Psoas muscle (tissue), 8 donors: ENCODE measurements around the gene SPATA19. TPM values are rescaled to one million over a fixed set of nuclear protein-coding genes. Genes with fewer than 3 reads are reported as not detected.

Source experiments
- ATAC-seq, 4 donors: fragments of 200-7000 bp; cut with Tn5 transposase; one replicate each; pipeline ENCODE4 v1.9.1; 2020; ENCODE audit warnings: moderate library complexity in 3 of 4, mild to moderate bottlenecking in 2 of 4
- DNase-seq, 2 donors: peaks; one replicate each; pipeline ENCODE4 v3.0.0-alpha.2; 2020
- H3K27ac ChIP-seq: fragments of 200-600 bp; one replicate; pipeline ENCODE4 v1.8.0; 2022
- H3K27me3 ChIP-seq, 3 donors: fragments of 200-600 bp in 1 of 3; one replicate each; pipeline versions ENCODE4 v1.6.1 to v1.8.0; 2013 to 2022; ENCODE audit warnings: low read length in 2 of 3, mild to moderate bottlenecking in 2 of 3, moderate library complexity in 1 of 3; ENCODE audit not compliant: insufficient read depth in 3 of 3
- H3K36me3 ChIP-seq, 2 donors: fragments of 200-600 bp in 1 of 2; one replicate each; pipeline versions ENCODE4 v1.6.1 to v1.8.0; 2013 to 2022; ENCODE audit warnings: low read depth in 1 of 2, mild to moderate bottlenecking in 1 of 2, moderate library complexity in 1 of 2; ENCODE audit not compliant: insufficient read depth in 1 of 2
- H3K4me1 ChIP-seq: fragments of 200-600 bp; one replicate; pipeline ENCODE4 v1.8.0; 2022
- H3K4me3 ChIP-seq: fragments of 200-600 bp; one replicate; pipeline ENCODE4 v1.8.0; 2022; ENCODE audit warnings: mild to moderate bottlenecking
- H3K9me3 ChIP-seq: fragments of 200-600 bp; one replicate; pipeline ENCODE4 v1.8.0; 2022
- WGBS, 3 donors: extraction: QIAGEN DNeasy Blood & Tissue Kit; methylation state at CpG; one replicate each; pipeline versions ENCODE4 v1.1.6 to v1.1.7; 2013; 5-methylcytosine and 5-hydroxymethylcytosine counted together
- intact Hi-C, 2 donors: fragments of 100-400 bp; cut with DNase I; formaldehyde crosslinking; loops; one replicate each; pipeline versions ENCODE4 v1.11.0 to v1.14.2; 2022
- polyA plus RNA-seq, 3 donors: library from polyadenylated mRNA; stranded (reverse); fragments of 200-250 nt; gene quantifications; one replicate each; pipeline ENCODE4 v1.2.3, GENCODE V29; 2013
- total RNA-seq, 4 donors: library from RNA; stranded (reverse); fragmentation: NEBNext Ultra II Directional in 2 of 4; extraction: Animal tissue kit (Norgen Biotek cat#: 25700) in 2 of 4; gene quantifications; one replicate each; pipeline versions ENCODE4 v1.2.1 to v1.2.4, GENCODE V29; 2021 to 2023
- TF ChIP-seq, protein P1 (sequence below): fragments of 200-600 bp; IDR thresholded peaks from one replicate; pipeline ENCODE4 v1.8.0; 2022; ENCODE audit warnings: antibody characterized with exemption
- donor health status: healthy with polysubstance abuse.
- donor health status: DM: no; HTN: no; CAD: no; lungs with moderate emphysema.
- donor health status: Bipolar disorder and iron deficiency.
- donor health status: healthy.
- donor health status: DM: yes; HTN: yes; CAD: no.
- donor health status: DM: no; HTN: no; CAD: no.
- donor health status: DM: no; HTN: no; CAD: no.
- donor health status: DM: yes; HTN: yes; CAD: no.

SPATA19 gene
- total and polyA plus RNA-seq, 7 donors: not detected

GRCh38 chr11:133830931-133831907 is 14.1 kb downstream of the SPATA19 start:
- Histone ChIP-seq H3K9me3 (no peaks in the 10 kb centered on the region), H3K36me3 (no peaks in the 10 kb centered on the region), H3K4me3 (no peak overlapping the region), H3K27me3 (peaks cover 0 to 9% (median 3%) of the 10 kb centered on the region in 3 donors), H3K27ac (no peak overlapping the region), H3K4me1 (no peaks in the 10 kb centered on the region)
- intact Hi-C loops: loop anchor here in 1 of 2 donors (5.0 to 10.0 kb wide), 2 partner anchors 694 to 746 kb away; no protein-coding TSS in a partner anchor
- DNase-seq (no peak), ATAC-seq (no peak)
- TF ChIP-seq, protein P1, sequence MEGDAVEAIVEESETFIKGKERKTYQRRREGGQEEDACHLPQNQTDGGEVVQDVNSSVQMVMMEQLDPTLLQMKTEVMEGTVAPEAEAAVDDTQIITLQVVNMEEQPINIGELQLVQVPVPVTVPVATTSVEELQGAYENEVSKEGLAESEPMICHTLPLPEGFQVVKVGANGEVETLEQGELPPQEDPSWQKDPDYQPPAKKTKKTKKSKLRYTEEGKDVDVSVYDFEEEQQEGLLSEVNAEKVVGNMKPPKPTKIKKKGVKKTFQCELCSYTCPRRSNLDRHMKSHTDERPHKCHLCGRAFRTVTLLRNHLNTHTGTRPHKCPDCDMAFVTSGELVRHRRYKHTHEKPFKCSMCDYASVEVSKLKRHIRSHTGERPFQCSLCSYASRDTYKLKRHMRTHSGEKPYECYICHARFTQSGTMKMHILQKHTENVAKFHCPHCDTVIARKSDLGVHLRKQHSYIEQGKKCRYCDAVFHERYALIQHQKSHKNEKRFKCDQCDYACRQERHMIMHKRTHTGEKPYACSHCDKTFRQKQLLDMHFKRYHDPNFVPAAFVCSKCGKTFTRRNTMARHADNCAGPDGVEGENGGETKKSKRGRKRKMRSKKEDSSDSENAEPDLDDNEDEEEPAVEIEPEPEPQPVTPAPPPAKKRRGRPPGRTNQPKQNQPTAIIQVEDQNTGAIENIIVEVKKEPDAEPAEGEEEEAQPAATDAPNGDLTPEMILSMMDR: peak; percentile 5
- 69 to 75% (median 72%) methylated on average over 8 of the region's 8 CpGs for WGBS, 3 donors

GRCh38 chr11:133829566-133829965 is 15.7 kb downstream of the SPATA19 start:
- TF ChIP-seq, protein P1: no peak
- Histone ChIP-seq H3K27ac (no peak overlapping the region), H3K36me3 (no peaks in the 10 kb centered on the region), H3K27me3 (peaks cover 0 to 9% (median 3%) of the 10 kb centered on the region in 3 donors), H3K4me1 (no peaks in the 10 kb centered on the region), H3K9me3 (no peaks in the 10 kb centered on the region), H3K4me3 (no peak overlapping the region)
- ATAC-seq (no peak), DNase-seq (no peak)
- 56 to 70% (median 65%) methylated on average over 2 of the region's 2 CpGs for WGBS, 3 donors
- intact Hi-C loops: no loop called here

DNA sequence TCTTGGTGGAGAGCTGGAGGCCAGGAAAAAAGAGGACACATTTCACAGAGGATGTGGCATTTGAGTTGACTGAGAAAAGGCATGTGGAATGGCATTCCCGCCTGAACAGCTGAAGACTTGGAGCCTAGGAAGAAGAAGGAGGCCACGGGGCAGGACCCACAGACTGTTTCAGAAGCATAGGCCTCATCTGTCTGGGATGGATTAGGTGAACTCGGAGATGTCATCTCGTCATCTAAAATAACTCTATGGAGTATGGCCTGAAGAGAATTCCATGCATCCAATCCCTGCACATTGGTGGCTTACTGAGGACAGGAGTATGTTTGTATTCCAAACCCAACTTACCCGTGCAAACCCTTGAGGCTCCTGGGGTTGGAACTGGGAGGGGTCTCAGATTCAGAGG is 16.4 kb downstream of the SPATA19 start:
- WGBS, 3 donors: 54 to 67% (median 67%) methylated on average over 5 of the region's 5 CpGs
- no peak overlapping the region for H3K27ac ChIP-seq
- no peaks in the 10 kb centered on the region for H3K9me3 ChIP-seq
- no peak overlapping the region for H3K4me3 ChIP-seq
- H3K36me3 ChIP-seq: no peaks in the 10 kb centered on the region
- peaks cover 0 to 9% (median 3%) of the 10 kb centered on the region in 3 donors for H3K27me3 ChIP-seq
- TF ChIP-seq, protein P1: no peak
- no peak for DNase-seq
- H3K4me1 ChIP-seq: no peaks in the 10 kb centered on the region
- no peak for ATAC-seq
- intact Hi-C loops: no loop called here

- DNase-seq (no peak), ATAC-seq (no peak)
Observed at GRCh38 chr11:133827556-133827955, 17.8 kb downstream of the SPATA19 start.

More at GRCh38 chr11:133827556-133827955, 17.8 kb downstream of the SPATA19 start:
- Histone ChIP-seq H3K36me3 (no peaks in the 10 kb centered on the region), H3K4me3 (no peak overlapping the region), H3K27ac (no peak overlapping the region), H3K4me1 (no peaks in the 10 kb centered on the region), H3K27me3 (peaks cover 0 to 9% (median 3%) of the 10 kb centered on the region in 3 donors), H3K9me3 (no peaks in the 10 kb centered on the region)
- TF ChIP-seq, protein P1: no peak
- intact Hi-C loops: no loop called here
- WGBS, 3 donors: 27 to 58% (median 42%) methylated on average over 3 of the region's 3 CpGs
